Activated CD4-positive, alpha-beta memory T cell treated with anti-CD3 and anti-CD28 coated beads, Interleukin-2, amount 10 ng/mL, durations not matched to agents 7 days and 5 days (primary cell): ENCODE measurements around the gene DNAJB1. TPM values are rescaled to one million over a fixed set of nuclear protein-coding genes. Genes with fewer than 3 reads are reported as not detected.

ENCODE experiments used
- CTCF ChIA-PET: fragments of 350-600 bp; sonication (Branson Sonifier 250); formaldehyde crosslinking; loops from one replicate; lab custom pipeline; 2021; ENCODE audit warnings: antibody characterized with exemption, inconsistent platforms; lab: Charles Lee
- POLR2A ChIA-PET: fragments of 350-600 bp; sonication (Branson Sonifier 250); formaldehyde crosslinking; loops from one replicate; lab custom pipeline; 2021; ENCODE audit warnings: antibody characterized with exemption; lab: Charles Lee
- DNase-seq: peaks from one replicate; pipeline ENCODE4 v3.0.0-alpha.2; 2020
- H3K27ac Mint-ChIP-seq: one replicate; pipeline ENCODE4 v1.8.0; 2021; ENCODE audit warnings: mild to moderate bottlenecking, mixed read lengths
- H3K27me3 Mint-ChIP-seq: one replicate; pipeline ENCODE4 v1.8.0; 2021; ENCODE audit warnings: mixed read lengths
- H3K36me3 Mint-ChIP-seq: one replicate; pipeline ENCODE4 v1.8.0; 2021; ENCODE audit warnings: low read depth, mixed read lengths
- H3K4me1 Mint-ChIP-seq: one replicate; pipeline ENCODE4 v1.8.0; 2021; ENCODE audit warnings: mixed read lengths
- H3K4me3 Mint-ChIP-seq: one replicate; pipeline ENCODE4 v1.8.0; 2021; ENCODE audit warnings: mild to moderate bottlenecking, mixed read lengths
- H3K9me3 Mint-ChIP-seq: one replicate; pipeline ENCODE4 v1.8.0; 2021; ENCODE audit warnings: mixed read lengths
- total RNA-seq, 2 experiments: library from RNA; stranded (reverse); gene quantifications; one replicate each; pipeline ENCODE4 v1.2.3, GENCODE V29; 2021

DNAJB1 gene
- total RNA-seq, 2 experiments from 2014 or later, result 108 to 114 TPM

GRCh38 chr19:14529254-14530004, 11.2 kb upstream of the DNAJB1 start, which contains the start of gene TECR:
TECR (plus strand) TSS chr19:14529594; CDS start chr19:14529697, 103 bp downstream.
- Mint-ChIP-seq H3K27ac (peak within 1 kb of the TSS; percentile 91), H3K36me3 (peaks cover 9% of the 10 kb centered on the region), H3K4me3 (peak within 1 kb of the TSS; percentile 95), H3K27me3 (no peaks in the 10 kb centered on the region), H3K9me3 (no peaks in the 10 kb centered on the region), H3K4me1 (peaks cover 30% of the 10 kb centered on the region)
- ChIA-PET CTCF (no interaction called here), POLR2A (interaction anchor here (1.0 to 6.9 kb wide), 5 partner anchors 10 to 27 kb away, joined by 3 to 84 read pairs (median 5); partner anchors contain the start of gene DNAJB1)
- DNase-seq, result peak; percentile 100

GRCh38 chr19:14528419-14529253, 10.4 kb upstream of the DNAJB1 start:
- peaks cover 36% of the 10 kb centered on the region for H3K4me1 Mint-ChIP-seq
- peak overlapping the region; percentile 95 for H3K4me3 Mint-ChIP-seq
- H3K9me3 Mint-ChIP-seq, result no peaks in the 10 kb centered on the region
- H3K36me3 Mint-ChIP-seq, result peaks cover 9% of the 10 kb centered on the region
- peak overlapping the region; percentile 91 for H3K27ac Mint-ChIP-seq
- ChIA-PET CTCF (no interaction called here), POLR2A (interaction anchor here (1.0 to 6.9 kb wide), 3 partner anchors 9 to 28 kb away, joined by 3 to 84 read pairs (median 4); partner anchors contain the start of gene DNAJB1)
- DNase-seq, result no peak
- no peaks in the 10 kb centered on the region for H3K27me3 Mint-ChIP-seq

GRCh38 chr19:14526423-14526822, 8.2 kb upstream of the DNAJB1 start:
- H3K9me3 Mint-ChIP-seq, result no peaks in the 10 kb centered on the region
- POLR2A ChIA-PET, result interaction anchor here (1.0 to 1.3 kb wide), 2 partner anchors 9 to 19 kb away, joined by 3 to 8 read pairs; no protein-coding TSS in a partner anchor
- no peak overlapping the region for H3K27ac Mint-ChIP-seq

DNA sequence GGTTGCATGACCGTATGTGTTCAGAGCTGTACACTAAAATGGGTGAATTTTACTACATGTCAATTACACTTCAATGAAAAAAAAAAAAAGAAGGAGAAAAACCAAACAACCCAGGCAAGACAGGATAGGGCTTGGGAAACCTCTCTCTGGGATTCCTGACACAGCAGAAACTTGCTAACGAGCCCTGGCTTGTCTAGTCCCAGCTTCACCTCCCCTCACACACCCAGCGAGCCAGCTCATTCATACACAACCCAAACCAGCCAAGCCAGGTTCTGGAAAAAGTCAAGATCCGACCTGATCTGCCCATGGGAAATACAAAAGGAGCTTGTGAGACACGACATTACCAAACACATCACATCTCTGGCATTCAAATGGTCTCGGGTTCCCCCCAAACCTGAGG, 7.5 kb upstream of the DNAJB1 start:
- CTCF ChIA-PET, result interaction anchor here (0.6 to 2.0 kb wide), 5 partner anchors 19 to 46 kb away, joined by 3 to 7 read pairs (median 3); partner anchors contain the start of gene NDUFB7
- no peak overlapping the region for H3K4me3 Mint-ChIP-seq

More at GRCh38 chr19:14526423-14526822, 8.2 kb upstream of the DNAJB1 start:
- H3K4me1 Mint-ChIP-seq, result peaks cover 47% of the 10 kb centered on the region
- H3K4me3 Mint-ChIP-seq, result no peak overlapping the region
- CTCF ChIA-PET, result interaction anchor here (0.9 to 2.0 kb wide), 3 partner anchors 20 to 30 kb away, joined by 3 to 7 read pairs (median 4); no protein-coding TSS in a partner anchor
- DNase-seq, result no peak
- H3K36me3 Mint-ChIP-seq, result no peaks in the 10 kb centered on the region
- no peaks in the 10 kb centered on the region for H3K27me3 Mint-ChIP-seq

DNA sequence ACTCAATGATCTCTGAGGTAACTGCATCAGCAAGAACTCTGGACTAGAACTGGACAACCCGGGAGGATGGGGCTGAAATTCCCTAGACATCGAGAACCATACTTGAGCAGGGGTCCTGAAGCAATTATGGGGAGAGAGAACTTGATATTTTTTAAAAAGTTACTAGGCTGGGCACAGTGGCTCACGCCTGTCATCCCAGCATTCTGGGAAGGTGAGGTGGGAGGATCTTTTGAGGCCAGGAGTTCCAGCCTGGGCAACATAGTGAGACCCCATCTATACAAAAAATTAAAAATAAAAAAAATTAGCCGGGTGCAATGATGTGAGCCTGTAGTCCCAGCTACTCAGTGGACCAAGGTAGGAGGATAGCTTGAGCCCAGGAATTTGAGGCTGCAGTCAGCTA, 2.3 kb upstream of the DNAJB1 start:
- Mint-ChIP-seq H3K27me3 (no peaks in the 10 kb centered on the region), H3K36me3 (peaks cover 22% of the 10 kb centered on the region), H3K9me3 (no peaks in the 10 kb centered on the region), H3K4me3 (no peak overlapping the region), H3K27ac (peak overlapping the region; percentile 86), H3K4me1 (peaks cover 66% of the 10 kb centered on the region)
- ChIA-PET CTCF (interaction anchor here (0.7 kb wide), 1 partner anchor 17 kb away, joined by 3 read pairs; no protein-coding TSS in a partner anchor), POLR2A (interaction anchor here (1.5 to 9.4 kb wide), 4 partner anchors 9 to 384 kb away, joined by 4 to 316 read pairs (median 44); partner anchors contain the start of genes ASF1B, GIPC1 and TECR)
- no peak for DNase-seq

More for the DNA sequence above, 7.5 kb upstream of the DNAJB1 start:
- POLR2A ChIA-PET, result interaction anchor here (1.0 to 1.3 kb wide), 2 partner anchors 9 to 19 kb away, joined by 3 to 8 read pairs; no protein-coding TSS in a partner anchor
- Mint-ChIP-seq H3K9me3 (no peaks in the 10 kb centered on the region), H3K36me3 (no peaks in the 10 kb centered on the region), H3K4me1 (peaks cover 46% of the 10 kb centered on the region), H3K27me3 (no peaks in the 10 kb centered on the region), H3K27ac (no peak overlapping the region)
- no peak for DNase-seq

DNA sequence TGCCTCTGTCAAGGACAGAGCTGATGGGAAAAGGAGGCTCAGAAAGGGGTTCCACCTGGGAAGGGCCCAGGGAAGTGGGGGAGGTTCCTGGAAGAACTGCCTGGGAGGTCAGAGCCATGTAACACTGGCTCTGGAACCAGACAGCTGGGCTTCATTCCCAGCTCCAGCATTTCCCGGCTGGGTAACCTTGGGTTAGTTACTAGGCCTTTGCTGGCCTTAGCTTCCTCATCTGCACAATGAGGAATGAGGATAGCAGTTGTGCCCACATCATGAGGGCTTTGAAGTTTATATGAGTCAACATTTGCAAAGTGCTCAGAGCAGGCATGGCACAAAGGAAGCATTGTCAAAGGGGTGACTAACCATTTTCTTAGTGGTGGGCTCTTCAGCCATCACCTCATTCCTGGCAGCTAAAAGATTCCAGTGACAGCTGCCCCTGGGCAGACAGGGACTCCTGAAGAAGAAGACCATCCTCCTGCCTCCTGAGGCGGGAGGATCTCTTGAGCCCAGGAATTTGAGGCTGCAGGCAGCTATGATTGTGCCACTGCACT, 1.7 kb upstream of the DNAJB1 start:
- no peak for DNase-seq
- Mint-ChIP-seq H3K27ac (peak overlapping the region; percentile 86), H3K27me3 (no peaks in the 10 kb centered on the region), H3K36me3 (peaks cover 28% of the 10 kb centered on the region), H3K4me1 (peaks cover 72% of the 10 kb centered on the region), H3K9me3 (no peaks in the 10 kb centered on the region), H3K4me3 (peak overlapping the region; percentile 79)
- CTCF ChIA-PET, result no interaction called here
- POLR2A ChIA-PET, result interaction anchor here (1.0 to 9.4 kb wide), 4 partner anchors 12 to 673 kb away, joined by 3 to 316 read pairs (median 44); partner anchors contain the start of genes ASF1B, GIPC1 and TECR

- ChIA-PET CTCF (interaction anchor here (4.7 kb wide), 1 partner anchor 14 kb away, joined by 39 read pairs; no protein-coding TSS in a partner anchor), POLR2A (interaction anchor here (1.0 to 9.4 kb wide), 3 partner anchors 12 to 673 kb away, joined by 3 to 316 read pairs (median 84); partner anchors contain the start of genes GIPC1 and TECR)
- Mint-ChIP-seq H3K27ac (peak overlapping the region; percentile 90), H3K4me1 (peaks cover 77% of the 10 kb centered on the region), H3K36me3 (peaks cover 34% of the 10 kb centered on the region), H3K27me3 (no peaks in the 10 kb centered on the region), H3K4me3 (peak overlapping the region; percentile 79), H3K9me3 (no peaks in the 10 kb centered on the region)
- DNase-seq, result no peak
Measured at GRCh38 chr19:14519245-14519859, 1.2 kb upstream of the DNAJB1 start.

DNA sequence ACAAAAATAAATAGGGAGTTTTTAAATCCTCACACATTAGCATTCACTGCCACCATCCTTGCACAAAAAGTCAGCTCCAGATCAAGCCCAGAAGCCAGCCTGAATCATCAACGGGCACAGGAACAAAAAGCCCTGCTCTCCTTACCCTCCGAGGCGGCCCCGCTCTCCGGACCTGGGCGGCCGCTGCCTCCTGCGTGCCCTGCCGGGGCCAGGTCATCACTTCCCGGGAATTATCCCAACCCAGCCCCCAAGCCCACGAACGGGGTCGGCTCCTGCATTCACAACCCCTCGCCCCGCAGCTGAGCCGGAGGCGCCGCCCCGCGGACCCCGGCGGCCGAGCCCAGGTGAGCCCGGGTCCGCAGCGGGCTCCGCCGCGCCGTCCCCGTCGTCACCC, 754 bp downstream of the DNAJB1 start:
- Mint-ChIP-seq H3K27me3 (no peaks in the 10 kb centered on the region), H3K4me3 (peak overlapping the region; percentile 79), H3K36me3 (peaks cover 42% of the 10 kb centered on the region), H3K27ac (peak overlapping the region; percentile 86), H3K4me1 (peaks cover 59% of the 10 kb centered on the region), H3K9me3 (no peaks in the 10 kb centered on the region)
- ChIA-PET POLR2A (interaction anchor here (1.0 to 9.4 kb wide), 18 partner anchors 8 to 436 kb away, joined by 3 to 316 read pairs (median 6); partner anchors contain the start of genes ADGRE5, ASF1B, DDX39A and GIPC1), CTCF (interaction anchor here (0.8 to 4.7 kb wide), 3 partner anchors 12 to 56 kb away, joined by 3 to 39 read pairs (median 3); no protein-coding TSS in a partner anchor)
- no peak for DNase-seq

DNA sequence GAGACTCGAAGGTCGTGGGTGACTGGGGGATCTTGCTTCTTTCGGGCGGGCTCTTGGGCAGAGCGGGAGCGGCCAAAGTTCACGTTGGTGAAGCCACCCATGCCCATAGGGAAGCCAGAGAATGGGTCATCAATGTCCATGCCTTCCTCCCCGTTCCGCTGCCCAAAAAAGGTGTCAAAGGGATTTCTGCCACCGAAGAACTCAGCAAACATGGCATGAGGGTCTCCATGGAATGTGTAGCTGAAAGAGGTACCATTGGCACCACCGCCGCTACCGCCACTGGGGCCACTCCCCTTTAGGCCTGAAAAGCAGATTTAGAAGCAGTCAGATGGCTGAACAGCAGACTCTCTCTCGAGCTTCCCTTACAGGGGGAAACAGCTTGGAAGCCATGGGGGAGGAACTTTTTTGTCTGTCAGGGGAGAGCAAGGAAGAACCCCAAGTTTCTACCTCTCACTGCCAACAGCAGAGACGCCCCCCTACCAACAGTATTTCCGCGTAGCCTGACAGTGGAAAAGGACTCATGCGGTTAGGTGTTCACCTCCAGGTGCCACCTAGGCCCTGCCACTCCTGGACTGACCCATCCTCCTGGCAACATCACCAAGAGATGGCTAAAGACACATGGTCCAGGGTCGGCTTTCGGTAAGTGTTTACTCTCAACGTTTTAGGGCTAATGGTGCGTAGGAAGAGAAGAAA, 1.3 kb downstream of the DNAJB1 start:
- peak; percentile 36 for DNase-seq
- H3K27ac Mint-ChIP-seq, result peak overlapping the region; percentile 86
- no peaks in the 10 kb centered on the region for H3K9me3 Mint-ChIP-seq
- ChIA-PET CTCF (interaction anchor here (1.1 to 4.7 kb wide), 2 partner anchors 11 to 35 kb away, joined by 3 to 39 read pairs; no protein-coding TSS in a partner anchor), POLR2A (interaction anchor here (1.0 to 9.4 kb wide), 16 partner anchors 9 to 436 kb away, joined by 3 to 316 read pairs (median 5); partner anchors contain the start of genes ADGRE5, DDX39A, GIPC1 and TECR)
- peaks cover 42% of the 10 kb centered on the region for H3K36me3 Mint-ChIP-seq
- peak overlapping the region; percentile 79 for H3K4me3 Mint-ChIP-seq
- H3K27me3 Mint-ChIP-seq, result no peaks in the 10 kb centered on the region
- H3K4me1 Mint-ChIP-seq, result peaks cover 53% of the 10 kb centered on the region

DNA sequence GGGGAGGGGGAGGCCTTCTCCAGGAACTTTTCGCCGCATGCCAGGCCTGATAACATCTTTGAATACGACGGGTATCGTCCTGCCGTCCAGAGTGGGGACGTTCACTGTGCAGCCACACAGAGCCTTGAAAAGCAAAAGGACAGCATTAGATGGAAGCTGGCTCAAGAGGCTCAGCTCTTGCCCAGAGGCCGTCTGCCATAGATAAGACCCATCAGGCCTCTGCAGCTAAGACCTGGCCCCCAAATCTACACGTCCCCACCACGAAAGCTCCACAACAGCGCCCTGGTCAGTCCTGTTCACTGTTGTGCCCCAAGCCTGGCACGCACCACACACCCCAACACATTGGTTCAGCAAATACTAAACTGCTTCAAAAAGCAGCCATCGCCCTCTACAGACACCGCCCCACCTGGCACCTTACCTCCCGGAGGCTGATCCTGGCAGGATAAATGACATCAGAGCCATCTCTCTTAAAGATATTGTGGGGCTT, 2.1 kb downstream of the DNAJB1 start:
- H3K9me3 Mint-ChIP-seq, result no peaks in the 10 kb centered on the region
- DNase-seq, result peak; percentile 33
- no peaks in the 10 kb centered on the region for H3K27me3 Mint-ChIP-seq
- POLR2A ChIA-PET, result interaction anchor here (1.3 to 9.4 kb wide), 7 partner anchors 10 to 102 kb away, joined by 3 to 316 read pairs (median 16); partner anchors contain the start of genes DDX39A, GIPC1 and TECR
- CTCF ChIA-PET, result interaction anchor here (0.5 to 4.7 kb wide), 5 partner anchors 11 to 44 kb away, joined by 3 to 39 read pairs (median 3); no protein-coding TSS in a partner anchor
- peaks cover 49% of the 10 kb centered on the region for H3K4me1 Mint-ChIP-seq
- peaks cover 42% of the 10 kb centered on the region for H3K36me3 Mint-ChIP-seq
- H3K27ac Mint-ChIP-seq, result peak overlapping the region; percentile 58
- peak overlapping the region; percentile 79 for H3K4me3 Mint-ChIP-seq
